ENCODE results near the gene MGST2. TPM values are rescaled to one million over a fixed set of nuclear protein-coding genes. Genes with fewer than 3 reads are reported as not detected.
A peak's percentile ranks its signal among the peaks of the same experiment; 100 is the strongest.

The MGST2 gene
- total RNA-seq, 1 donor from 2014 or later: 29.8 TPM

- TF ChIP-seq, protein P1, sequence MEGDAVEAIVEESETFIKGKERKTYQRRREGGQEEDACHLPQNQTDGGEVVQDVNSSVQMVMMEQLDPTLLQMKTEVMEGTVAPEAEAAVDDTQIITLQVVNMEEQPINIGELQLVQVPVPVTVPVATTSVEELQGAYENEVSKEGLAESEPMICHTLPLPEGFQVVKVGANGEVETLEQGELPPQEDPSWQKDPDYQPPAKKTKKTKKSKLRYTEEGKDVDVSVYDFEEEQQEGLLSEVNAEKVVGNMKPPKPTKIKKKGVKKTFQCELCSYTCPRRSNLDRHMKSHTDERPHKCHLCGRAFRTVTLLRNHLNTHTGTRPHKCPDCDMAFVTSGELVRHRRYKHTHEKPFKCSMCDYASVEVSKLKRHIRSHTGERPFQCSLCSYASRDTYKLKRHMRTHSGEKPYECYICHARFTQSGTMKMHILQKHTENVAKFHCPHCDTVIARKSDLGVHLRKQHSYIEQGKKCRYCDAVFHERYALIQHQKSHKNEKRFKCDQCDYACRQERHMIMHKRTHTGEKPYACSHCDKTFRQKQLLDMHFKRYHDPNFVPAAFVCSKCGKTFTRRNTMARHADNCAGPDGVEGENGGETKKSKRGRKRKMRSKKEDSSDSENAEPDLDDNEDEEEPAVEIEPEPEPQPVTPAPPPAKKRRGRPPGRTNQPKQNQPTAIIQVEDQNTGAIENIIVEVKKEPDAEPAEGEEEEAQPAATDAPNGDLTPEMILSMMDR (IDR thresholded peaks at IDR 0.05; ENCODE audit: unreplicated experiment): no peak
- no peaks in the 10 kb centered on the region for H3K9me3 Mint-ChIP-seq
- no peaks in the 10 kb centered on the region for H3K27me3 Mint-ChIP-seq (ENCODE audit: low read depth)
- peaks cover 55% of the 10 kb centered on the region for H3K4me1 Mint-ChIP-seq
- no peaks in the 10 kb centered on the region for H3K36me3 Mint-ChIP-seq
- H3K4me3 Mint-ChIP-seq: no peak overlapping the region
- H3K27ac Mint-ChIP-seq: peak overlapping the region; percentile 86
- no peak for DNase-seq (ENCODE audit: low spot score in 2 of 2, unreplicated experiment in 2 of 2)
These were observed 75.0 kb downstream of the MGST2 start for GRCh38 chr4:139740531-139741041.

- no peak for DNase-seq (ENCODE audit: low spot score in 2 of 2, unreplicated experiment in 2 of 2)
- H3K36me3 Mint-ChIP-seq: no peaks in the 10 kb centered on the region
- H3K9me3 Mint-ChIP-seq: no peaks in the 10 kb centered on the region
- TF ChIP-seq, protein P1 (IDR thresholded peaks at IDR 0.05; ENCODE audit: unreplicated experiment): no peak
- peak overlapping the region; percentile 75 for H3K27ac Mint-ChIP-seq
- H3K4me1 Mint-ChIP-seq: peaks cover 64% of the 10 kb centered on the region
- H3K4me3 Mint-ChIP-seq: no peak overlapping the region
- no peaks in the 10 kb centered on the region for H3K27me3 Mint-ChIP-seq (ENCODE audit: low read depth)
These were observed 77.4 kb downstream of the MGST2 start for GRCh38 chr4:139743027-139743426.

- Mint-ChIP-seq H3K4me1 (peaks cover 74% of the 10 kb centered on the region), H3K4me3 (no peak overlapping the region), H3K9me3 (no peaks in the 10 kb centered on the region), H3K36me3 (no peaks in the 10 kb centered on the region), H3K27ac (no peak overlapping the region), H3K27me3 (ENCODE audit: low read depth) (no peaks in the 10 kb centered on the region)
- TF ChIP-seq, protein P1 (IDR thresholded peaks at IDR 0.05; ENCODE audit: unreplicated experiment): no peak
- no peak for DNase-seq (ENCODE audit: low spot score in 2 of 2, unreplicated experiment in 2 of 2)
These were observed 78.6 kb downstream of the MGST2 start for GRCh38 chr4:139744232-139744631.

DNA sequence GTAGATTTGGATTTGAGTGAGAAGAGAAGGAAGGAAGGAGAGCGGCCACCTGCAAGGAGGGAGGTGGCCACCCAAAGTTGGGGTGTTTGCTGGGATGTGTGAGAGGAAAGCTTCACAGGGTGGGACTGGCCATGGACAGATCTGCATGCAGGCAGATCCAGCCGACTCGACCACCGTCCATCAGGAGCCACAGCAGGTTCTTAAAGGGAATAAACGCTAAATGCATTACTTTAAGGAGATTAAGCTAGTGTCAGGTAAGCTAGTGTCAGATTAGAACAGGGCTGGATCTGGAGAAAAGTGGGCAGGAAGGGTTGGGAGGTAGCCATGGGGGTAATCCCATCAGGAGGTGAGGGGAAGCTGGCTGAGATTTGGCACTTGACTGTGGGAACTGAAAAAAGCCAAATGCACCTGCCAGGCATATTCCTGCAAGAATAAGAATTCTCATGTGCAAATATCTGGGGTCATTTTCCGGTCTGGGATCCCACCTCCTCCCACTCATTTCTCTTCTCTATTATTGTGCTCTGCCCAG, 79.6 kb downstream of the MGST2 start:
- Mint-ChIP-seq H3K4me1 (peaks cover 79% of the 10 kb centered on the region), H3K9me3 (no peaks in the 10 kb centered on the region)

DNA sequence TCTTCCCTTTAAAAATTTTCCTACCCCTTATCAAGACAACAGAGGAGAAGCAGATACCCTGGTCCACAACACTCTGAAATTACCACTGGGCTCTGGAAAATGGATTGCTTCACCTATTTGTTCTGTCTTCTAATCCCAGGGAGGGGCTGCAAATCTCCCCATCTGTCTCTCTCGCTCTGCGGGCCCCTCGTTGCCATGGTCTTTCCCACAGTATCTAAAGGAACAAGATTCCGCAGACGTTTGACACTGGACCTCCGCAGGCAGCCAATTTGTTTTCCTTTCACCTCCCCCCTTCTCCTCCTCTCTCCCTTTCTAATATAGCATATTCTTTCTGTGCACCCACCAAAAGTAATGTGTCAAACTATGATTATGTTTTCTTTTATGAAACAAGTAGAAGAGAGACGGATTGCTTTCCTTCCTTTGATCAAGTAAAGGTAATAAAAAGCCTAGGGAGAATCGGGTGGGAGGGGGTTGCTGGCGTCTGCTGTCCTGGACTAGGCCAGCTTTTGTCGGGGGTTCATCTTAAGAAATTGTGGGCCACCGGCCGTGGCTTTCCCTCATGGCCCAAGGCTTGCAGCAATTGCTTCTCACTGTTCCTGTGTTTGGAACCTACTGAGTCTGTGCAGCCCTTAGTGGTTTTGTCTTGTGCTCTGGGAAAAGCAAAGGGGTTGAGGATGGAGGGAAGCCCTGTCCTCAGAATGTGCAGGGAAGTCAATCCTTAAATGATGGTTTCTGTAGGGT, 81.0 kb downstream of the MGST2 start:
- no peaks in the 10 kb centered on the region for H3K36me3 Mint-ChIP-seq
- H3K27ac Mint-ChIP-seq: peak overlapping the region; percentile 86
- TF ChIP-seq, protein P1 (IDR thresholded peaks at IDR 0.05; ENCODE audit: unreplicated experiment): no peak
- peak; percentile 37 to 57 for DNase-seq (ENCODE audit: low spot score in 2 of 2, unreplicated experiment in 2 of 2)
- no peaks in the 10 kb centered on the region for H3K9me3 Mint-ChIP-seq
- peak overlapping the region; percentile 6 for H3K4me3 Mint-ChIP-seq
- H3K4me1 Mint-ChIP-seq: peaks cover 77% of the 10 kb centered on the region
- H3K27me3 Mint-ChIP-seq (ENCODE audit: low read depth): no peaks in the 10 kb centered on the region

More for the DNA sequence above, 79.6 kb downstream of the MGST2 start:
- Mint-ChIP-seq H3K27ac (peak overlapping the region; percentile 51), H3K36me3 (no peaks in the 10 kb centered on the region), H3K27me3 (ENCODE audit: low read depth) (no peaks in the 10 kb centered on the region), H3K4me3 (no peak overlapping the region)
- no peak for DNase-seq (ENCODE audit: low spot score in 2 of 2, unreplicated experiment in 2 of 2)
- TF ChIP-seq, protein P1 (IDR thresholded peaks at IDR 0.05; ENCODE audit: unreplicated experiment): no peak

Data from mesothelial cell of epicardium (in vitro differentiated cells).